NCI-H748 (cell line): Measurements from ENCODE around the gene RRAD.
A peak's percentile ranks its signal among the peaks of the same experiment; 100 is the strongest.
"Not testable (repeated sequence)": the region's sequence is repeated elsewhere in the genome, so short reads cannot be mapped to it uniquely, and the experiment has no call there.

Experiments used
- DNase-seq: peaks from one replicate; lab custom pipeline; 2025; ENCODE audit not compliant: unreplicated experiment; lab: John Stamatoyannopoulos, UW

Gene RRAD

GRCh38 chr16:66950971-66951790 lies 25.8 kb upstream of the RRAD start:
- no peak for DNase-seq

DNA sequence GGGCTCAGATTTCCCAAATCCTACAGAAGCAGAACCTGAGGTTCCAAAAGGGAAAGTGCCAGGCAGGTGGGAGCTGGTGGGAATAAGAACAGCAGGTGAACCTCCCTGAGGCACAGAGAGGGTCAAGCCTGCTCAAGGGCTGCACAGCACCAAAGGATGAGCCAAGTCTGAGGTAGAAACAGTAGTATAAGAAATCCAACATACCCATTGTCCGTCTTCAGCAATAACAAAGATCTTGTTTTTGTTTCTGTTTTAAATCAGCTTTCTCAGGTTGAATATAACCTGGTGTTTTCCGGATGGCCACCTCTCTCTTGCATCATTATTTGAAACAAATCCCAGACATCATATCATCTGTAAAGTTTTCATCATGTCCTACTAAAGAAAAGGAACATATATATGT lies 25.1 kb upstream of the RRAD start:
- DNase-seq, result no peak

- no peak for DNase-seq
Measured at GRCh38 chr16:66949472-66949871, 24.1 kb upstream of the RRAD start.

DNA sequence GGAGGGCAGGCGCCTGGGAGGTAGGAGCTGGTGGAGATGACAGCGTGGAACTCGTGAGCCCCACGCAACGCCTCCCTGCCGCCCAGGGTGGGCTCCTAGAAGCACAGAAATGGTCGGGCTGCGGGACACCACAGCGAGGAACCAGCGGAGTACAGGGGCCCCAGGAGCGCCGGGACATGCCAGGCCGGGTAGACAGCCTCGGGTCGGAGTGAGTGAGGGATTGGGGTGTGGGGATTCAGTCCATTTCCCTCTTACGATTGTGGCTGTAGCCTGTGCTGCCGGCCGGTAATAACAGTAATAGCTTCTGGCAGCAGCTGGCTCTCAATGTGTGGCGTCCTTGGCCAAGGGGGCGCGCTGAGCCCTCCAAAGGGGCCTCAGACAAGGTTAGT lies 23.5 kb upstream of the RRAD start:
- no peak for DNase-seq

- DNase-seq, result peak; percentile 31
Measured at GRCh38 chr16:66948134-66948836, 22.9 kb upstream of the RRAD start.

DNA sequence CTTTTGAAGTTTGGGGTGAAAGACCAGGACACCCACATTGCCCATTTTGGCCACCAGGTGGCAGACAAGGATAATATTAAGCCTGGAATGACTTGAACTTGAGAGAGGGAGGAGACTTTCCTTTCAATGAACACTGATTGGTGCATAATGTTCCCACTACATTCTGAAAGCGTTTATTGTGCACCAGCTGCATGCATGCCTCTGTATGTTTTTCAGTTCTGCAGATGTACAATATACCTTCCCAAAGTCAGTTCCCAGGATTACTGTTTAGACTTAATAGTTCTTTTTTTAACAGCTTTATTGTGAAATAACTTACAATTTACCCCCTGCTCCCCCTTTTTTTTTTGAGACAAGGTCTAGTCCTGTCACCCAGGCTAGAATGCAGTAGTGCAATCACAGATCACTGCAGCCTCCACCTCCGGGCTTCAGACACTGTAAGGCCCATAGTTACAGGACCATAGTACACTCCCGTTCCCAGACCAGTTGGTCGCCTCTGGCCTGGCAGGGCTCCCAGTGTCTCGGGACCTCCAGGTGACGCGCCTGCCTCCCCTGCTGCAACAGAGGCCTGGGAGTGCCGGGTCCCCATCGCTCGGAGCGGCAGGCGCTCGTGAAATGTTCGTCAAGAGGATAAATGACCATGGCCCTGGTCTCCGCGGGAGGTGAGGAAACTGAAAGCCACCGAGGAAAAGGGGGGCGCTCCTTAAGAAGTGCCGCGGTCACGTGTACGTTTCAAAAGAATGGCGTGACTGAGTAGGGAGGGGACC lies 22.1 kb upstream of the RRAD start:
- DNase-seq, result peak; percentile 66

DNA sequence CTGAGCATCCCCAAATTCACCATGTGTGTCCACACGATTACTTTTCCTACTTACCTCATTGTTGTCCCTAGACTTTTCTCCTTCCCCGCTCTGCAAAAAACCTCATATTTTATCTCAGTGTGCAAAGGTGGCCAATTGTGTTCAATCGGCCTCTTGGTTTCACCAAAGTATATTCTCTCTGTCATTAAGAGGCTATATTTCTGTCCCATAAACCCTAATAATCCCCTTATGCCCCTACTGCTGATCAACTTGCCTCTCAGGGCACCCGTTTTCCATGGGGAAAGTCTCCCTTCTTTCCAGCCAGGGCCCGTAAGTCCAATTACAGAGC lies 21.6 kb upstream of the RRAD start:
- no peak for DNase-seq

DNA sequence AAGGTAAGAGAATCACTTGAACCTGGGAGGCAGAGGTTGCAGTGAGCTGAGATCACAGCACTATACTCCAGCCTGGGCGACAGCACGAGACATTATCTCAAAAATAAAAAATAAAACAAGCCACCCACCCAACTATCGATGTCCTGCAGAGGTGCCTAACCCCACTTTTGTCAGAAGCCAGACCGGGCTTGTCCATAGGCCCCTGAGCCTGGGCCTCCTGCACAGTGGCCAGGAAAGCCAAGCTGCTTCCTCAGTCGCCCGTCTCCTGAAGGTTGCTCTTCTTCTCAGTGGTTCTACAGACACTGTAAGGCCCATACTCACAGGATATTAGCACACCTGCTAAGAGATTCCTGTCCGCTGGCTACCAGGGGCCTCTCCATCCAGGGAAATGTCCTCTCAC lies 21.2 kb upstream of the RRAD start:
- no peak for DNase-seq

GRCh38 chr16:66945939-66946338 lies 20.6 kb upstream of the RRAD start:
- no peak for DNase-seq

GRCh38 chr16:66944971-66945370 lies 19.6 kb upstream of the RRAD start:
- not testable (repeated sequence) for DNase-seq

- DNase-seq, result no peak
Measured at GRCh38 chr16:66944054-66944441, 18.7 kb upstream of the RRAD start.

DNA sequence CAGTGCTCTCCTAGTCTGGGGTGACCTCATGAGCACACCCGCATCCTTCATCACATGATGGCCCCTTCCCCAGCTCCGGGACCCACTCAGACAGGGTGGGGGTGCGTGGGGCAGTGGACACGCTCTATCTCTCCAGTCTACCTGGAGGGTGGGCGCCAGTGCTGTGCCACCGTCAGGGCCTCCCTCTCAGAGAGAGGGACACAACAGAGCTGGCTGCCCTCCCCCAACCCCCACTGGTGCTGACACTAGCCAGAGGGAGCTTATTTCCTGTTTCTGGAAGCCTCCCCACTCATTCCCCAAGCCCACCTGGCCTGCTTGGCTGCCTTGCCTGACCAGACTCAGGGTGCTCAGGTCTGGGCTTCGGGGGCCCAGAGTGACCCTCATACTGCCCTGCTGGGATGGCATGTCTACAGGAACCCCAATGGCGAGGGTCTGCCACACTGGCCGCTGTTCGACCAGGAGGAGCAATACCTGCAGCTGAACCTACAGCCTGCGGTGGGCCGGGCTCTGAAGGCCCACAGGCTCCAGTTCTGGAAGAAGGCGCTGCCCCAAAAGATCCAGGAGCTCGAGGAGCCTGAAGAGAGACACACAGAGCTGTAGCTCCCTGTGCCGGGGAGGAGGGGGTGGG lies 18.2 kb upstream of the RRAD start:
- DNase-seq, result no peak

DNA sequence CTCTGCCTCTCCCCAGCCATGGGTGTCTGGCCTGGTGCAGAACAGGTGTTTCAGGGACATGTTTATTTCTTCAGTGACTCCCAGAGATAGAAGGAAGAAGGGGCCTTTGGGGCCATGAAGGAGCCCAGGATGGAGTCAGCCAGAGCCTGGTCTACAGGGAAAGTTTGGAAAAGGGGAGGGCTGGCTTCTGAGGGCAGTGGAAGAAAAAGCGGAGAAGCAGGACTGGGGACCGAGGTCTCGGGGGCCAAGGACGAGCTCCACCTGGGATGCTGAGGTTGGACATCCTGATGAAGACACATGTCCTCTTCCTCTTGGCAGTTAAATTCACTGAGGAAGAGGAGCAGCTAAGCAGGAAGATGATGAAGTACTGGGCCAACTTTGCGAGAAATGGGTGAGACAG lies 17.6 kb upstream of the RRAD start:
- DNase-seq, result no peak

DNA sequence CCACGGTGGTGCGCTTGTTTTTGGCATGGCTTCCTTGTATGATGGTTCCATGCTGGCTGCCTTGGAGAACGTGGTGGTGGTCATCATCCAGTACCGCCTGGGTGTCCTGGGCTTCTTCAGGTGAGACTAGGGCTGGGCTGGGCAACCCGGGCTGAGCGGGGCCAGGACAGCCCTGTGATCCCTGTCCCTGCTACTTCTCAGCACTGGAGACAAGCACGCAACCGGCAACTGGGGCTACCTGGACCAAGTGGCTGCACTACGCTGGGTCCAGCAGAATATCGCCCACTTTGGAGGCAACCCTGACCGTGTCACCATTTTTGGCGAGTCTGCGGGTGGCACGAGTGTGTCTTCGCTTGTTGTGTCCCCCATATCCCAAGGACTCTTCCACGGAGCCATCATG lies 14.9 kb upstream of the RRAD start:
- no peak for DNase-seq

GRCh38 chr16:66939366-66939765 lies 14.0 kb upstream of the RRAD start:
- no peak for DNase-seq

DNA sequence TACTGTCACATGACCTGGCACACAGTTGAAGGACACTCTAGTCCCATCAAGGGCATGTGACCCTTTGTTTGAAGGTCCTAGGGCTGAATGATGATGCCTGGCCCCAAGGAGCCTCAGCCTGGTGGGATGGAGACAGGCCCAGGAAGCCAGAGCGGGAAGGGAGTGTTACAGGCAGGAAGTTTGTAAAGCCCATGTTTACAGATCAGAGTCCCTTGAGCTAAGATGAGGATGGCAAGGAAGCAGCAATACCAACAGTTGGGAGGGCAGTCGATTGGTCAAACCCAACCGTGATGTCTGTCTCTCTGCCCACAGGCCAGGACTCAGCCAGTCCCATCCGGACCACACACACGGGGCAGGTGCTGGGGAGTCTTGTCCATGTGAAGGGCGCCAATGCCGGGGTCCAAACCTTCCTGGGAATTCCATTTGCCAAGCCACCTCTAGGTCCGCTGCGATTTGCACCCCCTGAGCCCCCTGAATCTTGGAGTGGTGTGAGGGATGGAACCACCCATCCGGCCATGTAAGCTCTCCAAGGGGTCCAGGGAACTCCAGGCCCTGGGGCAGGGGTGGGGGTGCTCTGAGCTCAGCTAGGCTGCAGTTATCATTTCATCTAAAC lies 12.5 kb upstream of the RRAD start:
- DNase-seq, result no peak

GRCh38 chr16:66936889-66937554 lies 11.7 kb upstream of the RRAD start:
- DNase-seq, result no peak

DNA sequence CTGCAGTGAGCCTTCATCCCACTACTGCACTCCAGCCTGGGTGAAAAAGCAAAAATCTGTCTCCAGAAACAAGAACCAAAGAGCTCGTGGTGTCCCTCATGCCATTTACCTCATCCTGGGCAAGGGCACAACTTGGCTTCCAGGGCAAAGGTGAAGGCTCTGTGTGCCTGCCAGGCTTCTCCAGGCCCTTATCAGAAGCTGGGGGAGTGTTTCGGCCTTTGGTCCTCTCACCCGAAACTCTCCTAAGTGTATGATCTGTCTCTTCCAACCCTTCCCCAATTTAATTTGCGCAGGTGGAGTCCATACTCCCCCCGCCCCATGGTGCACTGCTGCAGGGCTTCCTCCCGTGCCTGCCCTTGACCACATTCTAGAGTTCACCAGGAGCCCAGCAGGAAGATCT lies 11.1 kb upstream of the RRAD start:
- DNase-seq, result no peak

- no peak for DNase-seq
Measured at GRCh38 chr16:66935314-66936011, 10.1 kb upstream of the RRAD start, which contains the start of gene CES2. CES2 (plus strand) TSS chr16:66935516; CDS start chr16:66935636, 120 bp downstream.

DNA sequence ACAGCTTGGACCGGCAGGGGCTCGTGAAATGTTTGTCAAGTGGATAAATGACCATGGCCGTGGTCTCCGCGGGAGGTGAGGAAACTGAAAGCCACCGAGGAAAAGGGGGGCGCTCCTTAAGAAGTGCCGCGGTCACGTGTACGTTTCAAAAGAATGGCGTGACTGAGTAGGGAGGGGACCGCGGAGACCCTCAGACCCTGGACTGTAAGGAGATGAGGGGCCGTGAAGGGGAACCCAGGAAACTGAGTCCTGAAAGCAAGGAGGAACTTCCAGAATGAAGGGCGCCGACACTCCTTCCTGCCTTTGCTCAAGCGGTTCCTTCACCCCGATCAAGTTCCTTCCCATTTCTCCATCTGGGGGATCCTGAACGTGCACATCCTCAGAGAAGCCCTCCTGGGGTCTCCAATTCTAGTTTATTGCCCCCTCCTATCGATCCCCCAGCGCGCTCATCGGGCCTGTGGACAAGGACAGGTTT lies 9.5 kb upstream of the RRAD start:
- not testable (repeated sequence) for DNase-seq
